H1 (cell line): ENCODE results near the gene C2CD4D. TPM values are rescaled to one million over a fixed set of nuclear protein-coding genes. Genes with fewer than 3 reads are reported as not detected.

Experiments used
- CTCF ChIA-PET: fragments of 300-600 bp; sonication (Branson Sonifier 250); formaldehyde crosslinking; loops from one replicate; lab custom pipeline; 2021; ENCODE audit not compliant: partially characterized antibody; lab: Charles Lee
- POLR2A ChIA-PET: fragments of 300-600 bp; sonication (Branson Sonifier 250); formaldehyde crosslinking; loops from one replicate; lab custom pipeline; 2021; ENCODE audit warnings: inconsistent platforms; ENCODE audit not compliant: partially characterized antibody; lab: Charles Lee
- DNase-seq, 2 experiments: peaks; one replicate each; pipeline versions ENCODE4 v3.0.0 to v3.0.0-alpha.2; 2010 to 2022; ENCODE audit warnings: low spot score in 2 of 2, low read depth in 1 of 2, mixed read lengths in 1 of 2
- FAIRE-seq: peaks from 2 replicates; lab custom pipeline; 2011; peaks lifted over from hg19 to GRCh38; lab: Jason Lieb, UNC
- H2AFZ ChIP-seq: 2 replicates; pipeline ENCODE4 v1.8.1; 2012; ENCODE audit warnings: low read length, inconsistent platforms
- H2AK5ac ChIP-seq: 2 replicates; pipeline ENCODE4 v1.6.1; 2013; ENCODE audit warnings: low read depth, low read length
- H2BK120ac ChIP-seq: replicated peaks from 2 replicates; pipeline ENCODE3; 2013; ENCODE audit warnings: low read depth, low read length, inconsistent platforms
- H2BK12ac ChIP-seq: 2 replicates; pipeline ENCODE4 v1.6.1; 2013; ENCODE audit warnings: low read depth, low read length
- H2BK15ac ChIP-seq: 2 replicates; pipeline ENCODE4 v1.6.1; 2013; ENCODE audit warnings: low read length
- H2BK20ac ChIP-seq: 2 replicates; pipeline ENCODE4 v1.6.1; 2013; ENCODE audit warnings: low read length
- H2BK5ac ChIP-seq: 2 replicates; pipeline ENCODE4 v1.6.1; 2013; ENCODE audit warnings: low read depth, low read length
- H3K14ac ChIP-seq: 2 replicates; pipeline ENCODE4 v1.6.1; 2013; ENCODE audit warnings: inconsistent platforms; ENCODE audit not compliant: insufficient read length
- H3K18ac ChIP-seq: 2 replicates; pipeline ENCODE4 v1.6.1; 2013; ENCODE audit warnings: low read length; ENCODE audit errors: extremely low read depth
- H3K23ac ChIP-seq: 2 replicates; pipeline ENCODE4 v1.6.1; 2013; ENCODE audit warnings: inconsistent platforms; ENCODE audit not compliant: insufficient read length
- H3K23me2 ChIP-seq: 2 replicates; pipeline ENCODE4 v1.6.1; 2013; ENCODE audit warnings: low read depth, low read length
- H3K27ac ChIP-seq: 2 replicates; pipeline ENCODE4 v1.6.1; 2011; ENCODE audit warnings: low read depth, low read length, inconsistent platforms
- H3K27me3 ChIP-seq, 4 experiments: replicated peaks in 1 of 4; 1 replicate in 1 of 4; 2 replicates in 3 of 4; pipeline versions ENCODE4 v1.6.1 to v1.8.1; 2011 to 2013; ENCODE audit warnings: low read length in 3 of 4, mild to moderate bottlenecking in 3 of 4, inconsistent platforms in 2 of 4, mixed read lengths in 2 of 4, moderate library complexity in 1 of 4; ENCODE audit not compliant: control insufficient read depth in 3 of 4, insufficient read depth in 3 of 4; ENCODE audit errors: extremely low read depth in 1 of 4
- H3K36me3 ChIP-seq, 4 experiments: 2 replicates each; pipeline versions ENCODE4 v1.6.1 to v1.8.1; 2011 to 2013; ENCODE audit warnings: mild to moderate bottlenecking in 4 of 4, low read length in 3 of 4, moderate library complexity in 2 of 4, control low read depth in 1 of 4, inconsistent platforms in 1 of 4; ENCODE audit not compliant: insufficient read depth in 4 of 4, control insufficient read depth in 2 of 4
- H3K4ac ChIP-seq: replicated peaks from 2 replicates; pipeline ENCODE3; 2013; ENCODE audit warnings: low read length, low read depth, mixed read lengths, inconsistent platforms; ENCODE audit not compliant: insufficient read length
- H3K4me1 ChIP-seq, 4 experiments: replicated peaks in 1 of 4; 1 replicate in 1 of 4; 2 replicates in 3 of 4; pipeline versions ENCODE4 v1.6.1 to v1.8.1; 2011 to 2013; ENCODE audit warnings: low read length in 3 of 4, inconsistent platforms in 2 of 4, mixed read lengths in 1 of 4; ENCODE audit not compliant: insufficient read depth in 4 of 4, control insufficient read depth in 3 of 4
- H3K4me2 ChIP-seq, 2 experiments: 2 replicates each; pipeline versions ENCODE4 v1.6.1 to v1.8.1; 2011 to 2013; ENCODE audit warnings: low read depth in 2 of 2, low read length in 2 of 2, control low read depth in 1 of 2, inconsistent platforms in 1 of 2, mild to moderate bottlenecking in 1 of 2; ENCODE audit not compliant: insufficient read depth in 1 of 2
- H3K4me3 ChIP-seq, 4 experiments: fragments of 200-600, 300-600 bp in 1 of 4; sonication (generic), shearing (Covaris generic), sonication (Bioruptor Twin) in 1 of 4; 2 replicates each; pipeline versions ENCODE4 v1.5.1 to v1.8.1; 2011 to 2016; ENCODE audit warnings: low read length in 4 of 4, low read depth in 3 of 4, control low read depth in 2 of 4, inconsistent platforms in 2 of 4, mild to moderate bottlenecking in 2 of 4, mixed read lengths in 1 of 4, moderate library complexity in 1 of 4; ENCODE audit not compliant: insufficient read depth in 2 of 4; ENCODE audit errors: extremely low read depth in 1 of 4
- H3K56ac ChIP-seq: replicated peaks from 2 replicates; pipeline ENCODE3; 2013; ENCODE audit warnings: low read depth, mild to moderate bottlenecking, mixed read lengths, low read length, inconsistent platforms; ENCODE audit not compliant: insufficient read length
- H3K79me1 ChIP-seq: 2 replicates; pipeline ENCODE4 v1.6.1; 2013; ENCODE audit warnings: low read depth, low read length, control low read depth
- H3K79me2 ChIP-seq, 2 experiments: 2 replicates each; pipeline versions ENCODE4 v1.6.1 to v1.8.1; 2012 to 2013; ENCODE audit warnings: low read length in 2 of 2, mild to moderate bottlenecking in 2 of 2, inconsistent platforms in 1 of 2; ENCODE audit not compliant: insufficient read depth in 2 of 2, control insufficient read depth in 1 of 2
- H3K9ac ChIP-seq, 4 experiments: replicated peaks in 1 of 4; 1 replicate in 1 of 4; 2 replicates in 3 of 4; pipeline versions ENCODE4 v1.6.1 to v1.8.1; 2011 to 2013; ENCODE audit warnings: low read depth in 3 of 4, low read length in 3 of 4, control low read depth in 2 of 4, mild to moderate bottlenecking in 2 of 4, moderate library complexity in 2 of 4, inconsistent platforms in 1 of 4; ENCODE audit errors: extremely low read depth in 1 of 4
- H3K9me3 ChIP-seq, 2 experiments: 2 replicates each; pipeline versions ENCODE4 v1.6.1 to v1.8.1; 2012 to 2013; ENCODE audit warnings: mild to moderate bottlenecking in 2 of 2, moderate library complexity in 2 of 2, control low read depth in 1 of 2, inconsistent platforms in 1 of 2, low read depth in 1 of 2, low read length in 1 of 2, mixed read lengths in 1 of 2; ENCODE audit not compliant: insufficient read depth in 2 of 2
- H4K20me1 ChIP-seq, 2 experiments: replicated peaks in 1 of 2; 2 replicates each; pipeline versions ENCODE3 to v1.8.1; 2011 to 2013; ENCODE audit warnings: inconsistent platforms in 2 of 2, low read length in 2 of 2, mild to moderate bottlenecking in 1 of 2; ENCODE audit not compliant: insufficient read depth in 2 of 2, control insufficient read depth in 1 of 2
- H4K5ac ChIP-seq: 2 replicates; pipeline ENCODE4 v1.6.1; 2013; ENCODE audit warnings: low read length, low read depth, mixed read lengths, inconsistent platforms; ENCODE audit not compliant: insufficient read length
- H4K8ac ChIP-seq: 2 replicates; pipeline ENCODE4 v1.8.0; 2013; ENCODE audit warnings: mild to moderate bottlenecking, moderate library complexity, low read length, inconsistent platforms; ENCODE audit not compliant: insufficient read depth; ENCODE audit errors: extremely low read depth
- H4K91ac ChIP-seq: replicated peaks from 2 replicates; pipeline ENCODE3; 2013; ENCODE audit warnings: low read length, mixed read lengths, inconsistent platforms; ENCODE audit not compliant: insufficient read length
- E2F6 ChIP-seq: IDR thresholded peaks from 2 replicates; pipeline ENCODE4 v1.6.1; 2012; ENCODE audit warnings: inconsistent platforms
- EGR1 ChIP-seq: IDR thresholded peaks from 2 replicates; pipeline ENCODE4 v1.6.1; 2011; ENCODE audit warnings: low read depth, low read length, borderline replicate concordance
- HDAC2 ChIP-seq, 2 experiments: fragments of 300-600 bp in 1 of 2; sonication (generic) in 1 of 2; IDR thresholded peaks; 2 replicates each; pipeline ENCODE4 v1.6.1; 2011 to 2012; ENCODE audit warnings: low read depth in 2 of 2, low read length in 2 of 2, mild to moderate bottlenecking in 2 of 2, moderate library complexity in 2 of 2, borderline replicate concordance in 1 of 2, inconsistent platforms in 1 of 2
- KDM4A ChIP-seq: IDR thresholded peaks from one replicate; pipeline ENCODE4 v1.7.1; 2012; ENCODE audit warnings: low read depth, mild to moderate bottlenecking, moderate library complexity, low read length, inconsistent platforms; ENCODE audit not compliant: severe bottlenecking
- MAFK ChIP-seq: IDR thresholded peaks from 2 replicates; pipeline ENCODE4 v1.6.1; 2012; ENCODE audit warnings: low read depth, mild to moderate bottlenecking, improper control_type of control experiment, low read length
- NANOG ChIP-seq: IDR thresholded peaks from 2 replicates; pipeline ENCODE4 v1.6.1; 2011; ENCODE audit warnings: low read length, low read depth, mild to moderate bottlenecking, inconsistent platforms; ENCODE audit not compliant: insufficient read depth, poor library complexity, severe bottlenecking
- SIRT6 ChIP-seq: IDR thresholded peaks from one replicate; pipeline ENCODE4 v1.7.1; 2012; ENCODE audit warnings: low read length, inconsistent platforms
- SUZ12 ChIP-seq: fragments of 200-600 bp; sonication (generic); IDR thresholded peaks from 2 replicates; pipeline ENCODE4 v1.6.1; 2012; ENCODE audit warnings: mild to moderate bottlenecking, inconsistent platforms, low read length, moderate library complexity, mixed read lengths
- WGBS, 2 experiments: shearing (Covaris generic) in 1 of 2; methylation state at CpG; one replicate each; pipeline versions ENCODE4 v1.1.6 to v1.1.7; 2013 to 2015; ENCODE audit warnings: low lambda C conversion rate in 2 of 2, mixed read lengths in 2 of 2, inconsistent platforms in 1 of 2, low coverage in 1 of 2, missing lambda C conversion rate in 1 of 2; ENCODE audit not compliant: insufficient replicate concordance in 2 of 2, insufficient coverage in 1 of 2, insufficient read length in 1 of 2; ENCODE audit errors: extremely low coverage in 1 of 2, missing lambda C conversion rate in 1 of 2; 5-methylcytosine and 5-hydroxymethylcytosine counted together
- polyA plus RNA-seq, 7 experiments: library from polyadenylated mRNA; depleted of rRNA in 3 of 7; stranded (reverse) in 5 of 7; unstranded in 2 of 7; fragments of >200 nt in 5 of 7; fragments of 200-250 nt in 2 of 7; gene quantifications; 1 replicate in 5 of 7; 2 replicates in 1 of 7; 4 replicates in 1 of 7; pipeline versions ENCODE4 v1.2.1 to v1.2.3, GENCODE V29; 2011 to 2013; ENCODE audit warnings: missing spikeins in 2 of 7, mixed read lengths in 2 of 7
- total RNA-seq: library from RNA; stranded (reverse); fragmentation: NEBNext Ultra II Directional; extraction: Animal tissue kit (Norgen Biotek cat#: 25700); gene quantifications from 2 replicates; pipeline ENCODE4 v1.2.1, GENCODE V29; 2021

The C2CD4D gene
- total and polyA plus RNA-seq, 2 of the 8 experiments (the other 6 are each of a cell fraction or from before 2014, with no cell fraction given), result 0.41 to 0.71 TPM

GRCh38 chr1:151817353-151817730 lies 22.3 kb downstream of the C2CD4D start:
- no peak overlapping the region for H3K56ac ChIP-seq
- no peak overlapping the region for H2AFZ ChIP-seq
- ChIA-PET POLR2A (interaction anchor here (1.1 to 1.4 kb wide), 2 partner anchors 54 to 83 kb away, joined by 3 read pairs; partner anchors contain the start of gene MRPL9), CTCF (interaction anchor here (1.0 to 1.2 kb wide), 4 partner anchors 8 to 79 kb away, joined by 3 to 4 read pairs (median 4); no protein-coding TSS in a partner anchor)
- no peak overlapping the region for H3K18ac ChIP-seq
- no peak overlapping the region for H2BK5ac ChIP-seq
- no peak overlapping the region for H3K23ac ChIP-seq
- H3K4me3 ChIP-seq, result no peak overlapping the region
- no peaks in the 10 kb centered on the region; the same call in 1 of the 2 replicates for H3K23me2 ChIP-seq
- H4K91ac ChIP-seq, result no peak overlapping the region
- no peak for TF ChIP-seq MAFK
- no peak for TF ChIP-seq SUZ12
- no peak for TF ChIP-seq SIRT6
- TF ChIP-seq NANOG, result no peak
- TF ChIP-seq KDM4A, result no peak
- TF ChIP-seq EGR1, result no peak
- peak; percentile 63 for TF ChIP-seq E2F6
- TF ChIP-seq HDAC2 (IDR thresholded peaks at IDR 0.05; ENCODE audit: borderline replicate concordance in 1 of 2, low read depth in 2 of 2, low read length in 2 of 2), result no peak
- TF ChIP-seq, all 59 proteins: peak for 1
- Histone ChIP-seq H3K27me3 (no peaks in the 10 kb centered on the region), H4K5ac (no peak overlapping the region), H4K20me1 (no peaks in the 10 kb centered on the region), H3K9me3 (no peaks in the 10 kb centered on the region), H3K79me1 (no peaks in the 10 kb centered on the region), H2BK20ac (no peak overlapping the region), H4K8ac (0 out of 2 replicates have a peak overlapping the region, but pooled peaks have one; percentile 9), H3K79me2 (no peaks in the 10 kb centered on the region), H3K36me3 (no peaks in the 10 kb centered on the region), H3K4me1 (peaks cover 0 to 4% (median under 1%) of the 10 kb centered on the region in 4 experiments; a peak in 2 of 7 replicates), H3K4ac (no peak overlapping the region), H2BK120ac (no peak overlapping the region), H3K9ac (no peak overlapping the region; a peak in 1 of 7 replicates), H3K27ac (no peak overlapping the region), H2BK15ac (no peak overlapping the region), H2AK5ac (no peak overlapping the region), H3K14ac (no peak overlapping the region), H3K4me2 (no peak overlapping the region), H2BK12ac (no peak overlapping the region)
- FAIRE-seq, result no peak
- DNase-seq, result no peak
- 87% methylated on average over 7 of the region's 7 CpGs; no CpG with 5 or more reads in 1 of the 2 experiments for WGBS, 2 experiments
